Measurements from ENCODE around the gene OCIAD1.
"Not testable (repeated sequence)": the region's sequence is repeated elsewhere in the genome, so short reads cannot be mapped to it uniquely, and the experiment has no call there.

The OCIAD1 gene

GRCh38 chr4:48830706-48831531, at the start of gene OCIAD1:
Gene OCIAD1, plus strand, starts transcription at chr4:48831088. Its CDS starts 1,537 bp downstream, at chr4:48832625.
- peak; percentile 80 to 98 (median 95) for DNase-seq

GRCh38 chr4:48781968-48782367, 48.9 kb upstream of the OCIAD1 start:
- no peak for DNase-seq

GRCh38 chr4:48785302-48785701, 45.6 kb upstream of the OCIAD1 start:
- no peak for DNase-seq

- DNase-seq = no peak
Measured at GRCh38 chr4:48786549-48786948, 44.3 kb upstream of the OCIAD1 start.

GRCh38 chr4:48787056-48787455, 43.8 kb upstream of the OCIAD1 start:
- peak in 14 of 51 donors; percentile 3 to 79 (median 20) for DNase-seq

- DNase-seq = no peak
Measured at GRCh38 chr4:48790561-48790960, 40.3 kb upstream of the OCIAD1 start.

- DNase-seq = no peak
Measured at GRCh38 chr4:48791313-48791712, 39.6 kb upstream of the OCIAD1 start.

- no peak for DNase-seq
Measured at GRCh38 chr4:48792348-48793006, 38.4 kb upstream of the OCIAD1 start.

GRCh38 chr4:48795108-48795507, 35.8 kb upstream of the OCIAD1 start:
- no peak for DNase-seq

GRCh38 chr4:48796191-48796926, 34.5 kb upstream of the OCIAD1 start:
- no peak for DNase-seq

- no peak for DNase-seq
Measured at GRCh38 chr4:48796927-48797679, 33.8 kb upstream of the OCIAD1 start.

- DNase-seq = no peak
Measured at GRCh38 chr4:48798117-48798516, 32.8 kb upstream of the OCIAD1 start.

- DNase-seq = no peak
Measured at GRCh38 chr4:48799157-48799556, 31.7 kb upstream of the OCIAD1 start.

- not testable (repeated sequence) for DNase-seq
Measured at GRCh38 chr4:48800155-48800554, 30.7 kb upstream of the OCIAD1 start.

GRCh38 chr4:48801016-48801715, 29.7 kb upstream of the OCIAD1 start:
- no peak for DNase-seq

GRCh38 chr4:48804584-48805301, 26.1 kb upstream of the OCIAD1 start:
- DNase-seq = no peak

- DNase-seq = no peak
Measured at GRCh38 chr4:48812866-48813265, 18.0 kb upstream of the OCIAD1 start.

- no peak for DNase-seq
Measured at GRCh38 chr4:48813964-48814363, 16.9 kb upstream of the OCIAD1 start.

- DNase-seq = no peak
Measured at GRCh38 chr4:48815483-48815882, 15.4 kb upstream of the OCIAD1 start.

GRCh38 chr4:48816297-48816696, 14.6 kb upstream of the OCIAD1 start:
- not testable (repeated sequence) for DNase-seq

Data from hypothalamus (tissue), 51 donors.